Renal cortex interstitium (tissue), 11 donors: ENCODE measurements around the gene WNT7B. TPM values are rescaled to one million over a fixed set of nuclear protein-coding genes. Genes with fewer than 3 reads are reported as not detected.

Source experiments
- DNase-seq, 11 donors: peaks; one replicate each; pipeline ENCODE4 v3.0.0-alpha.2; 2013; ENCODE audit warnings: low read depth in 9 of 11, low spot score in 4 of 11; ENCODE audit errors: extremely low read depth in 1 of 11
- polyA plus RNA-seq, 3 donors: library from polyadenylated mRNA; unstranded; fragments of 120-200 nt; gene quantifications; one replicate each; pipeline ENCODE4 v1.2.1, GENCODE V29; 2013; ENCODE audit not compliant: insufficient read length in 3 of 3

WNT7B gene
- polyA plus RNA-seq, 3 donors, result 5.8 to 11.1 (median 9.6) TPM

DNA sequence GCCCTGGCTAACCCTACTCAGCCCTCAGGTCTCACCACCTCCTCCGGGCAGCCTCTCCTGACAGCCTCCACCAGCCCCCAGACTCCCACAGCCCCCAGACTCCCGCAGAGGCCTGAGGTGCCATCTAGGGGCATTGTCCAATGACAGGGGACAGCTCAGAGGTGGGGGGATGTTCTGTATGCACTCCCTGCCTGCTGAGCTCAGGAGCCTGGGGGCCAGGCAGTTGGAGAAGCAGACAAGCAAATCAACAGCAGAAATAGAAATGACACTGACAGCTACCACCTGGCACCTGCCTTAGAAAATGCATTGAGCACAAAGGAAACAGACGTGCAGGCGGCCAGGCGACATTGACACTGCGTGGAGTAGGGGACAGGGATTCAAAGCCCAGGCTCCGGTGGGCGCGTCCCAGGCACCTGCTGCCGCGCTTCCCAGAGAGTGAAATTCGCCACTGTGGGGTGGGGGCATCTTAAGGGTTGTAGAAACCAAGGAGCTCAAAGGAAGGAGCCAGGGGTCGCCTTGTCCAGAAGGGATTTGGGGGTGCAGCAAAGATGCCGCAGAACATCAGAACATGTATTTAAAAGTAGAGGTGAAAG is 22.5 kb upstream of the WNT7B start:
- DNase-seq, result no peak

DNA sequence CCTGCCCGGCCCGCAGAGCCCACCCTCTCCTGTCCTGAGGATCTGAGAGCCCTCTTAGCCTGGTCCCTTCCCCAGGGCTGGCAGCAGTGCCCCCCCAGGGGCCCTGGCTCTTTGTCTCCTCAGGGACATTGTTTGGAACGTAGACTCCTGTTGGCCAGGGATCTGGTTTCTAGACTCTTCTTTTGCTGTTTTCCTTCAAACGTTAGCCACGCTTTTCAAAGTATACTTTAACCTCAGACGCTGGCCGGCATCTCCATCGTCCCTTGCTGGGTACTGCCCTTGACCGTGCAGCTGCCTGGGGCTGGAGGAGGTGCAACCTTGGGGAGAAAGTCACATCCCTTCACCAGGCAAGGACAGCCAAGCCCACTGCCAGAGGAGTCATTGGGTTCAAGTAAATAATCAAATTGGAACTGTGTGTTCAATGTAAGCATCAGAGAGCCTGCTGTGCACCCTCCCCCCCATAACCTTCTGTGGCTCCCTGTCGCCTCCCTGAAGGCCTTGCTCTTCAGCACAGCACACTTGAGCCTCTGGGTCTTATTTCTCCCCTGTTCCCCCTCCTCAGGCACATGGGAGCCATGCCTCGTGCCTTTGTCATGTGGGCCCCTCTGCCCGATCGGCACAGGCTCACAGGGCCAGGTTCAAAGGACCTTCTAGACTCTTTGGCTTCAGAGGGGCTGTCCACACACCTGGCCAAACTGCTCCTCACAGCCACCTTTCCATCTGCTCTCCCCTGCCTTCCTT is 21.8 kb upstream of the WNT7B start:
- no peak for DNase-seq

DNA sequence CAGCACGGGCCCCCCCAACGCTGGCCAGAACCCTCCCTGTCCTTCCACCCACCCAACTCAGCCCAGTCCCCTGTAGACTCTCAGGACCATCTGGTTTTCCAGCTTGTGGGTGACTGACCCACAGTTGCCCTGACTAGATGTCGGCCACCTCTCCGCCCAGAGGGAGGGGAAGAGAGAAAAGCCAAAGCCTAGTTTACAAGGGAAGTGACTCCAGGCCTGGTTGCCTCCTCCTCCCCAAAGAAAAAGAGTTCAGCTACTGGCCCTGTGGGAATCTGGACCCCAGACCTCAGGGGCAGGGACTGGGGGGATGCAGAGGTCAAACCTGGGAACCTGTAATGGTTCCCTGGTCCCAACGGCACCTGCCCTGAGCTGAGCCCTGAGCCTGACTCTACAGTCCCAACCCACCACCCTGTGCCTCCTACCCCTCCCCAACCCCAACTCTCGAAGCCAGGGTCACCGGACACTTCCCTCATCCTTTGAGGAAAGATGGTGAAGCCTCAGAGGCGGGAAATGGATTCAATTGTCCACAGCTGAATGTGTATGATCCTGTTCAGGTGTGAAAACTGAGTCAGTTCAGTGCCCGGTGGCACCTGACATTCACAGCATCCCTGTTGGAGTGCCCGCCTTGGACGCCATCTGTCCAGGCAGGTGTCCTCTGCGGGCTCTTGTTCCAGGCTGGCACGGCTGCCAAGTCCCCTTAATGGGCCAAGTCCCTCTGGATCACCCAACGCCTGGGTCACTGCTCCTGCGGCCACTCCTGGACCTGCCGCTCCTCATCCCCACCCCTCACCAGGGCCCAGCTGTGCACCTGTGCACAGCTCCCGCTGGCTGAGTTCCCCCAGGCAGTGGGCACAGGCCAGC is 21.0 kb upstream of the WNT7B start:
- no peak for DNase-seq

- DNase-seq, result peak in 5 of 11 donors; percentile 64 to 81 (median 73)
Measured at GRCh38 chr22:45997077-45997776, 20.3 kb upstream of the WNT7B start.

DNA sequence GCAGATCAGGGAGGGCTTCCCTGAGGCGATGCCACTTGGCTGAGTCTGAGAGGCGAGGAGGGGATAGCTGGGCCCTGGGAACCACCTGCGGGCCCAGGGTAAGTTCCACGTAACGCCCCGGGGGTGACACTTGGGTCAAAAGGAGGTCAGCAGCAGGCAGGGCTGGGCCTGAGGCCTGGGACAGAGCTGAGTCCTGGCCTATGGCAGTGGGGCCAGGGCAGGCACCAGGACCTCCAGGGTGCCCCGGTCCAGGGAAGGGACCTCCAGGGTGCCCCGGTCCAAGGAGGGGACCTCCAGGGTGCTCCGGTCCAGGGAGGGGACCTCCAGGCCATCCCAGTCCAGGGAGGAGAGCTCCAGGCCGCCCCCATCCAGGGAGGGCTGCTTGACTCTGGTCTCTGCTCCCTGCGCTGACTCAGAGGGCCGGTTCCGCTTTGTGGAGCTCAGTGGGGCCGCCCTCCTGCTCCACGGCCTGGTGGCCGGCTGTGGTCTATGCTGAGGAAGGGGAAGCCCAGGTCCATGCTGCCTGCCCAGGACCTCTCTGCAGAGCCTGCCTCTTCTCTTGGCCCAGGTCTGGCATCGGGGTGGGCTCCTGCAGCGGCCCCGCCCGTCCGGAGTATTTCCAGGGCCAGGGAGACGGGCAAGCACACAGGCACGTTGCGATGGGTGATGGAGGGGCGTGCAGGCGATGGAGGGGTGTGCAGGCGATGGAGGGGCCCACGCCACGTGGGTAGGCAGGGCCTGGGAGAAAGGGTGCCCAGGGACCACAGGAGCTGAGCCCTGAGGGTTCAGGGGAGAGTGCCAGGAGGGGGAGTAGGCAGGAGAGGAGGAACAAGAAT is 19.5 kb upstream of the WNT7B start:
- no peak for DNase-seq

GRCh38 chr22:45995405-45996101 is 18.6 kb upstream of the WNT7B start:
- no peak for DNase-seq

- no peak for DNase-seq
Measured at GRCh38 chr22:45994491-45995404, 17.8 kb upstream of the WNT7B start.

DNA sequence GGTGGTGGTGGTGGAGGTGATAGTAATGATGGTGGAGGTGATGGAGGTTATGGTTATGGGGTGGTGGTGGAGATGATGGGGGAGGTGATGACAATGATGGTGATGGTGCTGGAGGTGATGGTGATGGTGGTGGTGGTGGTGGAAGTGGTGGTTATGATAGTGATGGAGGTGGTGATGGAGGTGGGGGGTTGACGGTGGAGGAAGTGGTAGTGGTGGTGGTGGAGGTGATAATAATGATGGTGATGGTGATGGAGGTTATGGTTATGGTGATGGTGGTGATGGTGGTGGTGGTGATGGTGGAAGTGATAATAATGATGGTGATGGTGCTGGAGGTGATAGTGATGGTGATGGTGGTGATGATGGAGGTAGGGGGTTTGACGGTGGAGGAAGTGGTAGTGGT is 16.9 kb upstream of the WNT7B start:
- DNase-seq, result no peak

DNA sequence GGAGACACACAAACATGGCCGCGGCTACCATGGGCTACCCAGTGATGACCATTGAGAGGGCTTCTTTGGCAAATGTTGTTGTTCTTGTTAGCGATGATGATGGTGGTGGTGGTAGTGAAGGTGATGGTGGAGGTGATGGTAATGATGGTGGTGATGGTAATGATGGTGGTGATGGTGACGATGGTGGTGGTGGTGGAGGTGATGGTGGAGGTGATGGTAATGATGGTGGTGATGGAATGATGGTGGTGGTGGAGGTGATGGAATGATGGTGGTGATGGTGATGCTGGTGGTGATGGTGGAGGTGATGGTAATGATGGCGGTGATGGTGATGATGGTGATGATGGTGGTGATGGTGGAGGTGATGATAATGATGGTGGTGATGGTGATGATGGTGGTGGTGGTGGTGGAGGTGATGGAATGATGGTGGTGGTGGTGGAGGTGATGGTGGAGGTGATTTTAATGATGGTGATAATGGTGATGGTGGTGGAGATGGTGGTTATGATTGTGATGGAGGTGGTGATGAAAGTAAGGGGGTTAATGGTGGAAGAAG is 16.3 kb upstream of the WNT7B start:
- DNase-seq, result no peak

DNA sequence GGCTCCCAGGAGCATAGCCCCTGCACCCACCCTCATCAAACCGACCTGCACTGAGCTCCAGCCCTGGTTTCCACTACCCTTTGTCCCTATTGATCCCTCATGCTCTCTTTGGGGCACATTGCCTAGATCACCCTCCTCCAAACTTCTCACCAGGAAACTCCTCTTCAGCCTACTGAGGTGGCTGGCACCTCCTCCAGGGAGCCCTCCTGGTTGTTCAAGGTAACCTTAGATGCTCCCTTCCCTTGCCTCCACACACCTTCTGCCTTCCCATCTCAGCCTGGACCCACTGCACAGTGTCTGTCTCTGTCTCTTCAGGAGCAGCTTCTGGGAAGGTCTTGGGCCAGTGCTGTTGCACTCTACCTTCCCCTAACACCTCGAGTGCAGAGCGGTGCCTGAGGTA is 15.8 kb upstream of the WNT7B start:
- no peak for DNase-seq

DNA sequence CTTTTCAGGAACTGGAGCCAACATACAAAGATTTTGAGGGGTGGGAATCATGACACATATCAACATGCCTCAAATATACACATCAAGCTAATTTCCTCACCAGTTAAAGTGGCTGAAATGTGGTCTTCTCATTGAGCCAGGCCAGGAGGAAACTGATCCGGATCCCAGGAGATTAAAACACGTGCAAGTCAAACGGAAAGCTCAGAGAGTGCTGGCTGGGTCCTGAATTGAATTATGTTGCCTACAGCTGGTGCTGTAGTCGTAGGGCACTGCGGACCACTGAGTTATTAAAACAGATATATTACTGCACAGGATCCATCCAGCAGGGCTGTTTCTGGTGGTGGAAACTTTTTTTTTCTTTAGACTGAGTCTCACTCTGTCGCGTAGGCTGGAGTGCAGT is 14.1 kb upstream of the WNT7B start:
- no peak for DNase-seq

DNA sequence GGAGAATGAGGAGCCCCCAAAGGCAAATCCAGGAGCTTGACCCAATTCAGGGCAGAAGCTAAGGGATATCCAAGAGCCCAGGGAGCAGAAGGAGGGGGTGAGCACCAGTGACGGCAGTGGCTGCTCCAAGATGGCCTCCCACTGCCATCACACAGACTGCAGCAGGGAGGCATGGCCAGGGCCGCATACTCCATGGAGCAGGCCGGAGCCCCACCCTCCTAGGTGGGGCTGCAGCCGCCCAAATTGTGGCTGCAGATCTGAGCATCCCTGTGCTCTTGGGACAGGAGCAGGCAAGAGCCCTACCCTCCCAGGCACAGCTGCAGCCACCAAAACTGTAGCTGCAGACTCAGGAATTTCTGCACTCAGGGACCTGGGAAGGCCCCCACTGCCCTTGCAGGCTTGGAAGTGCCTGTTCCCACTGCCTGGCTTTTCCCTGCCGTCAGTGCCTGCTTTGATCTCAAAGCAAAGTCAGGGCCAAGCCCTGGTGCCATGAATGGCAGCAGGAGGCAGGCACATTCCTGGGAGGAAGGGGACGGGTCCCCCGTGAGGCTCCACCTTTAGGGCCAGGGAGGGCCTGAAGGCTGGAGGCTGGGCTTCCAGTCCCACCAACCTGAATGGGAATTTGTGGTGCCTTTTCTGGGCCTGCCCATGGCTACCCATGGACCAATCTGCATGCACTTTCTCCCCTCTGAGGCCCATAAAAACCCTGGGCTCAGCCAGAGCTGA is 10.3 kb upstream of the WNT7B start:
- no peak for DNase-seq

GRCh38 chr22:45984316-45984916 is 7.5 kb upstream of the WNT7B start:
- DNase-seq, result no peak

DNA sequence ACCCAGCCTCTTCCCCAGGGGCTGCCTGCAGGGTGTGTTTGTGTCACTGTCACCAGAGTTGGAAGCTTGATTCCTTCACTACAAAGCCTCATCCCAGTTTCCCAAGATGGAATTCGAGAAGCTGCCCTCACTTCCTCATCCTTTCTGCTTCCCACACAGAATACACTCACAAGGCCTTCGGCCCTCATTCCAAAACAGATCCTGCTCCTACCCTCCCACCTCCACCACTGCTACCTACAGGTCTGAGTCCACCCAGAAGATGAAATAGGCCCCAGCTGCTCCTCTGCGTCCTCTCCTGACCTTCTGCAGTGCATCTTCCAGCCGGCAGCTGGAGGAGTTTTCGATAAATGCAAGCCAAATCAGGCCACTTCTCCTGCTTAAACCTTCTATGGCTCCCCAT is 6.8 kb upstream of the WNT7B start:
- no peak for DNase-seq

DNA sequence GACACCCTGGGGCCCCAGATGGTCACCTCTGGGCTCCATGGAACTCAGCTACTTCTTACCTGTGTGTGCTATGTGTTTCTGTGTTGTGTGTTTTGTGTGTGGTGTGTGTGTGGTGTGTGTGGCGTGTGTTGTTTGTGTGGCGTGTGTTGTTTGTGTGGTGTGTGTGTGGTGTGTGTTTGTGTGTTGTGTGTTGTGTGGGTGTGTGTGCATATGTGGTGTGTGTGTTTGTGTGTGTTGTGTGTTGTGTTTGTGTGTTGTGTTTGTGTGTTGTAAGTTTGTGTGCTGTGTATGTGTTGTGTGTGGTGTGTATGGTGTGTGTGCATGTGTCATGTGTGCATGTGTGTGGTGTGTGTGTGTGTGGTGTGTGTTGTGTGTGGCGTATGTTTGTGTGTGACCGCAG is 3.8 kb upstream of the WNT7B start:
- DNase-seq, result no peak

- DNase-seq, result no peak
Measured at GRCh38 chr22:45980268-45980570, 3.3 kb upstream of the WNT7B start.
